Measurements from ENCODE around the gene FDXR. TPM values are rescaled to one million over a fixed set of nuclear protein-coding genes. Genes with fewer than 3 reads are reported as not detected.
A peak's percentile ranks its signal among the peaks of the same experiment; 100 is the strongest.

FDXR gene
- total RNA-seq, 2 experiments from 2014 or later = 38.2 to 39.4 TPM

DNA sequence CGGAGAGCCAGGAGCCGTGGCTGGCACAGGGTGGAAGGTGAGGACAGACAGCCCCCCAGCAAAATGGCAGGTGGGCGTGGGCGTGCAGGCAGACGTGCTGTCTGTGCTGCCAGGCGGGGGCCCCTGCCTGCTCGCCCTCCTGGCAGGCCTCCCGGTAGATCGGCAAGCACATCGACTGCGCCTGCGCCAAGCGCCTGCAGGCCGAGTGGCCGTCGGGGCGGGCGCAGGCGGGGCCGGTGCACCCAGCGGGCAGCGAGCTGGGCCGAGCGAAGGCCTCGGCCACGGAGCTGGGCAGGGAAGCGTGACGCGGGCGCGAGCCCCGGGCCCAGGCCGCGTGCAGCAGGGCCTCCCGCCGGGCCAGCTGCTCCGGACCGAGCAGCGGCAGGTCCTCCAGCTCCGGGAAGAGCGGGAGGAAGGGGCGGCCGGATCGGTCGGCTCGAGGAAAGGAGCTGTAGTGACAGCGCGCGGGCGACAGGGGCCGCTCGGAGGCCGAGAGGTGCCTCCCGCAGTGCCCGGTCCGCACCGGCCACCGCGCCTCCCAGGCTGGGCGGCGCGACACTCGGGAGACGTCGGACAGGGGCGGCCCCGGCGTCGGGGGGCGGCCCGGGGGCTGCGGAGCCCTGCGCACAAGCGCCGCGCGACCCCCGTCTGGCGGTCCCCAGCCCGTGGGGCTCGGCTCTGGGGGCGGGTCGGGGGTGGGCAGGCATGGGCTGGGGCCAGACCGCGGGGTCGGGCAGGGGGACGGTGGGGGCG lies 30.0 kb downstream of the FDXR start:
- H3K9me3 Mint-ChIP-seq (ENCODE audit: low read depth) = no peaks in the 10 kb centered on the region
- peaks cover 10% of the 10 kb centered on the region for H3K4me1 Mint-ChIP-seq
- H3K4me3 Mint-ChIP-seq = no peak overlapping the region
- H3K27me3 Mint-ChIP-seq = peaks cover 21% of the 10 kb centered on the region
- no peak for ATAC-seq
- no peak for DNase-seq
- peaks cover 2% of the 10 kb centered on the region for H3K36me3 Mint-ChIP-seq
- H3K27ac Mint-ChIP-seq = no peak overlapping the region
- CTCF ChIA-PET = interaction anchor here (0.6 to 2.4 kb wide), 11 partner anchors 9 to 338 kb away, joined by 3 to 14 read pairs (median 4); partner anchors contain the start of gene FDXR

DNA sequence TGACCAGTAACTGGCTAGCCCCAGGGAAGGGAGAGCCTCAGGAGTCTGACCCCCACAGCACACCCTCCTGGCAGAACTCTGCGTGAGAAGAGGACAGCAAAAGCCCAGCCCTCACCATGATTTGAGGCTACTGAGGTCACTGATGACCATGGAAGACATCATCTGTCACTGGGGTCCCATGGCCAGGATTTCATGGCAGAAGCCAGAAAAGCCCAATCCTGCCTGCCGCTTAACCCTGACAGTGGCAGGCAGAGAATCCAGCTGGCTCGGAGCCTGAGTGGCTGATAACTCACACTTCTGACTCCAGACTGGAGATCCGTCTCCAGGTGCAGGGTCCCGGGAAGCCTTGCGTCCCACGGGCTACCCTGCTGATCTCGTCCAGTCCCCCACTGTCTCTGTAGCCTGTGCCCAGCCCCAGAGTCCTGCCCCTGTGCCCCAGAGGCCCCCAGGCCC lies 30.6 kb downstream of the FDXR start:
- CTCF ChIA-PET = interaction anchor here (0.6 to 2.4 kb wide), 7 partner anchors 9 to 338 kb away, joined by 3 to 14 read pairs (median 4); partner anchors contain the start of gene FDXR
- Mint-ChIP-seq H3K27me3 (peaks cover 21% of the 10 kb centered on the region), H3K9me3 (ENCODE audit: low read depth) (no peaks in the 10 kb centered on the region), H3K27ac (no peak overlapping the region), H3K36me3 (peaks cover 2% of the 10 kb centered on the region), H3K4me1 (peaks cover 10% of the 10 kb centered on the region), H3K4me3 (no peak overlapping the region)
- ATAC-seq = no peak
- DNase-seq = no peak

DNA sequence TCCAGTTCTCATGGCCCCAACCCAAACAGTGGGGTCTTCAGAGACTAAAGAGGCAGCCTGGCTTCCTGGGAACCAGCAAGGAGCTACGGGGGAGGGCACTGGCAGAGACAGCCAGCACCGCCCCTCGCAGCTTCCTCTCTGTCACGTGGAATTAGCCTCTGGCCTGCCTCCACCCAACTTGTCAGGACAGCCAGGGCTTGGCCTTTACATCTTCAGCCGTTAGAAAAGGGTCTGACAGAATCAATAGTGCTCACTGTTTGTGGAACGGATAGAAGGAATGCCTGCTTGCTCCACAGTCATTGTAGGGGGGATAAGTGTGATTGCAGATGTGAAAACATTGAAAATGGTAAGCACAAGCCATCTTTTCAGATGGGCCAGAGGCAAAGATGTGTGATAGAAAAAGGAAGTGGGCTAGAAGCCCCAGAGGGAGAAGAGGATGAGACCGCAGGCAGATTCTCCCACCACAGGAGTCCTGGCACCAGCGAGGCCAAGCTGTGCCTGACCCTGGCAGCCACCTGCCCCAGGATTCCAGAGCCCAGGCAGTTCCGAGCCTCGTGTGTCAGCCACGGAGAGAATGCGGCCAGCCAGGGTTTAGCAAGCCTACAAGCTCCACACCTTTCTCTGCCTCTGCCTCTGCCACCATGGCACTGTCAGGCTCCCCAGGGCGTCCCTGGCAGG lies 31.7 kb downstream of the FDXR start:
- Mint-ChIP-seq H3K9me3 (ENCODE audit: low read depth) (no peaks in the 10 kb centered on the region), H3K4me3 (no peak overlapping the region), H3K27ac (peak overlapping the region; percentile 14), H3K27me3 (peaks cover 21% of the 10 kb centered on the region), H3K36me3 (peaks cover 2% of the 10 kb centered on the region), H3K4me1 (peaks cover 10% of the 10 kb centered on the region)
- no peak for ATAC-seq
- DNase-seq = no peak
- CTCF ChIA-PET = interaction anchor here (1.0 to 2.0 kb wide), 2 partner anchors 21 to 24 kb away, joined by 4 to 6 read pairs; no protein-coding TSS in a partner anchor

DNA sequence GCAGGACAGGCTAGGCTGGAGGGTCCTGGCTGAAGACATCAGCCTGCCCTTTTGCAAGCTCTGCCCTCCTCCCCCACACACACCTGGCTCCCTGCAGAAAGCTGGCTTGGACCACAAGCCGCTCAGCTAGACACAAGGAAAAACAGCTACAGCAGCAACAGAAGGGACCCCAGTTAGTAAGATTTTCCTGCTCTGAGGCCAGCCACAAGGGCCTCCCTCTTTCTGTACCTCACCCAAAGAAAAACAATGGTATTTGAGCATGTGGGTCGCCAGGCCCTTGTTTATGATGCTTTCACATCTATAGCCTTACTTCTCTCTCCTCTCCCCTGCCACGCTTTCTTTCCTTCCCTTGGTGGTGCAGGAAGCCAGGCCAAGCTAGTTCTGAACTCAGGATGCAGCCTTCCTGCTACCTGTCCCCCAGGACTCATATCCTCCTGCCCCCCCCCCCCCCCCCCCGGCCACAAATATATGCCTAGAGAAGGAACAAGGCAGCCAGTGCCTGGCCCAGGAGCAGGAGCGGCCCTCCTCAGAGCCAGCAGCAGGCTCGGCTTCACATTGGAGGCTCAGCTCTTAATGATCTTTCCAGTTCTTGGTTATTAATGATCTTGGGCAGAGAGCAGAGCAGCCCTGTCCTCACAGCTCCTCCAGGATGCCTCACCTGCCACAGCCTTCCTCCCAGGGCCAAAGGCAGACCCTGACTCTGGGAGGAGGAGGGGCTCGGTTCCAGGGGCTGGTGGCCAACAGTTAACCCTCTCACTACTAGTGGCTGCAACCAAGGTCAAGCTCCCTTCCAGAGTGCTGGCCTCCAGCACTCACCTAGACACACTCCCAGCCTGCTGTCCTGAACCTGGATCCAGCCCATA lies 32.6 kb downstream of the FDXR start:
- no peak overlapping the region for H3K4me3 Mint-ChIP-seq
- peaks cover 21% of the 10 kb centered on the region for H3K27me3 Mint-ChIP-seq
- H3K27ac Mint-ChIP-seq = no peak overlapping the region
- H3K4me1 Mint-ChIP-seq = peaks cover 10% of the 10 kb centered on the region
- H3K9me3 Mint-ChIP-seq (ENCODE audit: low read depth) = no peaks in the 10 kb centered on the region
- ATAC-seq (no peak), DNase-seq (no peak)
- peaks cover 2% of the 10 kb centered on the region for H3K36me3 Mint-ChIP-seq
- CTCF ChIA-PET = interaction anchor here (1.1 to 2.0 kb wide), 2 partner anchors 22 to 49 kb away, joined by 6 read pairs; no protein-coding TSS in a partner anchor

- H3K36me3 Mint-ChIP-seq = peaks cover 2% of the 10 kb centered on the region
- H3K27ac Mint-ChIP-seq = no peak overlapping the region
- CTCF ChIA-PET = no interaction called here
- peaks cover 10% of the 10 kb centered on the region for H3K27me3 Mint-ChIP-seq
- H3K4me1 Mint-ChIP-seq = peaks cover 10% of the 10 kb centered on the region
- no peak overlapping the region for H3K4me3 Mint-ChIP-seq
- ATAC-seq (no peak), DNase-seq (no peak)
- H3K9me3 Mint-ChIP-seq (ENCODE audit: low read depth) = no peaks in the 10 kb centered on the region
Observed at GRCh38 chr17:74838274-74838673, 34.5 kb downstream of the FDXR start.

DNA sequence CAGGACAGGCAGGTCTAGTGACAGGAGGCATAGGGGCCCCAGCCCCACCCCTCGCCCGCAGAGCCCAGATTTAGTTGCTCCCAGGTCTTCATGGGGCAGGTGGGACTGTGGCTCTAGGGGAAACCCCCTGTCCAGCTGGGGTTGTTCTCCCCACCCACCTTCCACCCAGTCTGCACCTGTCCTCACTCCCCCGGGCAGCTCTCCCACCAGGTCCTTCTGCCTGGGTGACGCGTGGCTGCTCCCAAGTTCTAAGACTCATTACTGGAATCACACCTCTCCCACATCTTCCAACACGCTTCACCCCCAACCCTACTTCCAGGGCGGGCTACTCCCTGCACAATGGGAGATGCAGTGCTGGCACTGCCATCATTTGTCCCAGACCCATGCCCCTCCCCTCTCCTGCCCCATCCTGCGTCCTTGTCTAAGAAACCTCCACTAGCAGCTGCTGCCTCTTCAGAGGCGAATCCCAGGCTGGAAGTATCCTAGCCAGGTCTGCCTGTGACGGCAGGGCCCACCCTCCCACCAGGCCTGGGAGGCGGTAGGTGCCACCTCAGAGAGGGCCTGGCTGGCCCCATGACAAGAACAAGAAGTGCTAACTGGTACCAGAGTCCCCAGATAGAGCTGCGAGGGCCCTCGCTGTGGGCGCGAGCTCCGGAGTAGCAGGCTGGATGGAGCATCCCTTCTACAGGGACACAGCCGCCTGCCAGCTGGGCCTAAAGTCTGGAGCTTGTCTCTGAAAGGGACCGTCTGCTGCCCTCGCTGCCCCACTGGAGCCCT lies 35.9 kb downstream of the FDXR start:
- Mint-ChIP-seq H3K4me1 (peaks cover 10% of the 10 kb centered on the region), H3K27me3 (peaks cover 8% of the 10 kb centered on the region), H3K9me3 (ENCODE audit: low read depth) (no peaks in the 10 kb centered on the region), H3K27ac (no peak overlapping the region), H3K36me3 (peaks cover 2% of the 10 kb centered on the region), H3K4me3 (no peak overlapping the region)
- ATAC-seq (no peak), DNase-seq (no peak)
- CTCF ChIA-PET = no interaction called here

- no peaks in the 10 kb centered on the region for H3K9me3 Mint-ChIP-seq (ENCODE audit: low read depth)
- ATAC-seq (no peak), DNase-seq (no peak)
- no peak overlapping the region for H3K27ac Mint-ChIP-seq
- H3K4me1 Mint-ChIP-seq = peaks cover 9% of the 10 kb centered on the region
- CTCF ChIA-PET = no interaction called here
- no peak overlapping the region for H3K4me3 Mint-ChIP-seq
- H3K36me3 Mint-ChIP-seq = peaks cover 2% of the 10 kb centered on the region
- peaks cover 2% of the 10 kb centered on the region for H3K27me3 Mint-ChIP-seq
Observed at GRCh38 chr17:74836191-74836590, 36.6 kb downstream of the FDXR start.

DNA sequence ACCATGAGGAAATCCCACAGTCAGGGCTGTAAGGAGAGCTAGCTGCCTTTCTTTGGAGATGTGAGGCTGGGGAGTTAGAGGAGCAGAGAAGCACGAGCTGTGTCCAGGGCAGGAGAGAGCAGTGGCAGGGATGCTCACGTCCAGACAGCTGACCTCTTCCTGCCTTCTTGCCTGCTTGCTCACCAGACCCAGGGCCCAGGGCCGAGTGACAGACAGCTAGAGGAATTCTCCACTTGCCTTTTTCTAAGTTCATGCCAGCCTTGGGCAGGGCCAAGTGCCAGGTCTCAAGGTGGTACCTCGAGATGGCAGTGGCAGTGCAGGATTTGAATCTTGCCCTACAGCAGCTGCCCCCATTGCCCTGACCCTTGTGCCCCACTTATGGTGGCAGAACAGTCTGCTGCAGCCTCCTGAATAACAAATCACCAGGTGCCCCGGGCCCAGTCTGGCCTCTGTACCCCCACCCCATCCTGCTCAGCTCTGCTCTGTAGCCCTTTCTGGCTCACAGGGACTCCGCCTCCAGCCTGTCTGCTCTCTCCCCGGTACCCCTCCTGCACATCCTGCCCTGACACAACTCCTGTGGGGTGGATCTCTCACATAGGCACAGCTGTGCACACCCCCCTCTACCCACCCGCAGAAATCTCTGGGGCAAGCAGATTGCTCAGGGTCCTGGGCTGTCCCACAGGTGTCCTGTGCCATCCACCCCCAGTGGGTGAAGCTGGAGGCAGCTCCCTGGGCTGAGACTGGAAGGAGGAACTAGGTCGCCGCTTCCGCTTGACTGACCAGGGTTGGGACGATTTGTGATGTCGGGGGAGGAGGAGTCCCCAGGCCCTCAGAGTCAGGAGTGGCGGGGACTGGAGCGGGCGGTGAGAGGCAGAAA lies 39.1 kb downstream of the FDXR start:
- ATAC-seq (no peak), DNase-seq (no peak)
- CTCF ChIA-PET = interaction anchor here (1.2 to 2.6 kb wide), 3 partner anchors 9 to 42 kb away, joined by 3 to 10 read pairs (median 3); no protein-coding TSS in a partner anchor
- no peaks in the 10 kb centered on the region for H3K9me3 Mint-ChIP-seq (ENCODE audit: low read depth)
- H3K27ac Mint-ChIP-seq = no peak overlapping the region
- H3K4me3 Mint-ChIP-seq = no peak overlapping the region
- H3K36me3 Mint-ChIP-seq = no peaks in the 10 kb centered on the region
- no peaks in the 10 kb centered on the region for H3K27me3 Mint-ChIP-seq
- H3K4me1 Mint-ChIP-seq = no peaks in the 10 kb centered on the region

GRCh38 chr17:74832421-74832820 lies 40.4 kb downstream of the FDXR start:
- Mint-ChIP-seq H3K9me3 (ENCODE audit: low read depth) (no peaks in the 10 kb centered on the region), H3K36me3 (no peaks in the 10 kb centered on the region), H3K4me1 (no peaks in the 10 kb centered on the region), H3K27me3 (no peaks in the 10 kb centered on the region), H3K27ac (no peak overlapping the region), H3K4me3 (no peak overlapping the region)
- DNase-seq (no peak), ATAC-seq (no peak)
- CTCF ChIA-PET = interaction anchor here (1.2 kb wide), 3 partner anchors 11 to 35 kb away, joined by 3 read pairs; no protein-coding TSS in a partner anchor

DNA sequence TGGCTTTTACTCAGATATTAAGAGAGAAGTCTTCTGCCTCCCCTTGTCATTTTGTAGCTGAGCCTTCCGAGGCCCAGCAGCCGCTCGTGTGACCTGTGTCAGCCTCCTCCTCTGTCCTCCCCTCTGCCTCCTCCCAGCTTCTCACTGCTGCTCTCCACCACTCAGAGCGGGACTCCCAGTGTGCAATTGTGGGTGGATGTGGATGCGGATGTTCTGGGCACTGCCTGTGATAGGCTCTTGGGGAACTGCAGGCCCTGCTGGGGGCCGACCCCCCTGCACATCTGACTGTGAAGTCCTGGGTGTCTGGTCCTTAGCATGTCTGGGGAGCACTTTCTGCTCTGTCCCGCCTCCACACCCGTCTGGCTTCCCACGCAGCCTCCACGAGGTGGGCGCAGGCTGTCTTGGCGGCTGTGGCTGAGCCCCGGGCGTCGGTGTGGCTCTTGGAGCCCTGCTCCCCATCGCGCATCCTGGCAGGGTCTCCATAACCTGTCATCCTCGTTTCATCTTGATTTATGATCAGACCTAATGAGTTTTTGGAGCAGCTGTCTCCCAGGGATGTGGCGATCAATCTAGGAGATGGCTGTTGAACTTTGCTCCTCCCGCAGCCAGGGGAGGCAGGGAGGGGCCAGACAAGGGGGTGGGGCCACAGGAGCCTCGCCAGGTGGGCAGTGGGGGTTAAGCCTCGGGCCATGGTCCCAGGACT lies 41.2 kb downstream of the FDXR start:
- ATAC-seq (no peak), DNase-seq (no peak)
- Mint-ChIP-seq H3K27me3 (no peaks in the 10 kb centered on the region), H3K36me3 (no peaks in the 10 kb centered on the region), H3K4me1 (no peaks in the 10 kb centered on the region), H3K9me3 (ENCODE audit: low read depth) (no peaks in the 10 kb centered on the region), H3K4me3 (no peak overlapping the region), H3K27ac (no peak overlapping the region)
- CTCF ChIA-PET = interaction anchor here (1.2 kb wide), 1 partner anchor 12 kb away, joined by 3 read pairs; no protein-coding TSS in a partner anchor

GRCh38 chr17:74830861-74831260 lies 41.9 kb downstream of the FDXR start:
- H3K9me3 Mint-ChIP-seq (ENCODE audit: low read depth) = no peaks in the 10 kb centered on the region
- H3K27me3 Mint-ChIP-seq = no peaks in the 10 kb centered on the region
- ATAC-seq (no peak), DNase-seq (no peak)
- H3K4me1 Mint-ChIP-seq = no peaks in the 10 kb centered on the region
- CTCF ChIA-PET = interaction anchor here (1.7 kb wide), 1 partner anchor 39 kb away, joined by 5 read pairs; no protein-coding TSS in a partner anchor
- no peaks in the 10 kb centered on the region for H3K36me3 Mint-ChIP-seq
- H3K4me3 Mint-ChIP-seq = no peak overlapping the region
- no peak overlapping the region for H3K27ac Mint-ChIP-seq
